ENCODE results near the gene RGSL1. TPM values are rescaled to one million over a fixed set of nuclear protein-coding genes. Genes with fewer than 3 reads are reported as not detected.

The RGSL1 gene
- total and polyA plus RNA-seq, 2 of the 8 experiments (the other 6 are each of a cell fraction or from before 2014, with no cell fraction given), result not detected

- H4K20me1 ChIP-seq (replicated peaks in 1 of 2; ENCODE audit: control insufficient read depth in 1 of 2, insufficient read depth in 2 of 2, low read length in 2 of 2), result peaks cover 2 to 4% of the 10 kb centered on the region in 2 experiments
- no peaks in the 10 kb centered on the region for H3K79me1 ChIP-seq (ENCODE audit: low read depth, low read length)
- H3K27ac ChIP-seq (ENCODE audit: low read depth, low read length), result no peak overlapping the region
- no peak overlapping the region for H2BK12ac ChIP-seq (ENCODE audit: low read depth, low read length)
- no peaks in the 10 kb centered on the region for H3K79me2 ChIP-seq (ENCODE audit: control insufficient read depth in 1 of 2, insufficient read depth in 2 of 2, low read length in 2 of 2)
- H2AFZ ChIP-seq (ENCODE audit: low read length), result no peak overlapping the region
- H2AK5ac ChIP-seq (ENCODE audit: low read depth, low read length), result no peak overlapping the region
- H3K4me3 ChIP-seq (ENCODE audit: extremely low read depth in 1 of 4, insufficient read depth in 2 of 4, low read depth in 3 of 4, low read length in 4 of 4), result no peak overlapping the region
- no peak overlapping the region for H3K23ac ChIP-seq (ENCODE audit: insufficient read length)
- H4K8ac ChIP-seq (ENCODE audit: extremely low read depth, insufficient read depth, low read length), result no peak overlapping the region
- TF ChIP-seq POLR2A (IDR thresholded peaks at IDR 0.05; ENCODE audit: control extremely low read depth in 1 of 2, low read depth in 2 of 2, low read length in 2 of 2) (0 out of 3 replicates have a peak, but pooled peaks of 1 of the 2 experiments have one; percentile 2), CBX8 (IDR thresholded peaks at IDR 0.05; ENCODE audit: borderline replicate concordance, low read depth, low read length) (no peak), POLR2AphosphoS5 (IDR thresholded peaks at IDR 0.05; ENCODE audit: low read depth, low read length) (0 out of 2 replicates have a peak, but pooled peaks have one; percentile 53)
- H3K4ac ChIP-seq (replicated peaks; ENCODE audit: insufficient read length, low read depth, low read length), result no peak overlapping the region
- H3K18ac ChIP-seq (ENCODE audit: extremely low read depth, low read length), result no peak overlapping the region
- no peak overlapping the region for H4K91ac ChIP-seq (replicated peaks; ENCODE audit: insufficient read length, low read length)
- H3K14ac ChIP-seq (ENCODE audit: insufficient read length), result no peak overlapping the region
- CTCF ChIA-PET (ENCODE audit: partially characterized antibody), result interaction anchor here (0.6 to 37.1 kb wide), 28 partner anchors 10 to 517 kb away, joined by 3 to 1131 read pairs (median 4); partner anchors contain the start of gene NPL
- H3K9ac ChIP-seq (replicated peaks in 1 of 4; ENCODE audit: extremely low read depth in 1 of 4, low read depth in 3 of 4, low read length in 3 of 4), result no peak overlapping the region
- POLR2A ChIA-PET (ENCODE audit: partially characterized antibody), result interaction anchor here (0.6 to 15.0 kb wide), 6 partner anchors 8 to 188 kb away, joined by 3 to 231 read pairs (median 5); partner anchors contain the start of gene NPL
- H2BK120ac ChIP-seq (replicated peaks; ENCODE audit: low read depth, low read length), result no peak overlapping the region
- 88% methylated on average over 5 of the region's 5 CpGs; no CpG with 5 or more reads in 1 of the 2 experiments for whole genome bisulfite sequencing, 2 experiments (ENCODE audit: extremely low coverage in 1 of 2, insufficient coverage in 1 of 2, insufficient read length in 1 of 2, insufficient replicate concordance in 2 of 2, low coverage in 1 of 2, low lambda C conversion rate in 2 of 2, missing lambda C conversion rate in 1 of 2)
- DNase-seq (ENCODE audit: low read depth in 1 of 2, low spot score in 2 of 2) (no peak), FAIRE-seq (no peak)
- H2BK15ac ChIP-seq (ENCODE audit: low read length), result no peak overlapping the region
- H2BK5ac ChIP-seq (ENCODE audit: low read depth, low read length), result no peak overlapping the region
- no peak overlapping the region for H4K5ac ChIP-seq (ENCODE audit: insufficient read length, low read depth, low read length)
- peaks cover 0 to 10% (median 6%) of the 10 kb centered on the region in 4 experiments; a peak in 6 of 7 replicates for H3K4me1 ChIP-seq (replicated peaks in 1 of 4; ENCODE audit: control insufficient read depth in 3 of 4, insufficient read depth in 4 of 4, low read length in 3 of 4)
- H2BK20ac ChIP-seq (ENCODE audit: low read length), result no peak overlapping the region
- H3K9me3 ChIP-seq (ENCODE audit: insufficient read depth in 2 of 2, low read depth in 1 of 2, low read length in 1 of 2), result no peaks in the 10 kb centered on the region
- H3K56ac ChIP-seq (replicated peaks; ENCODE audit: insufficient read length, low read depth, low read length), result no peak overlapping the region
- peaks cover 10 to 15% (median 12%) of the 10 kb centered on the region in 4 experiments; a peak in 5 of 8 replicates for H3K36me3 ChIP-seq (ENCODE audit: control insufficient read depth in 2 of 4, insufficient read depth in 4 of 4, low read length in 3 of 4)
- no peaks in the 10 kb centered on the region; the same call in 1 of the 2 replicates for H3K23me2 ChIP-seq (ENCODE audit: low read depth, low read length)
- H3K27me3 ChIP-seq (replicated peaks in 1 of 4; ENCODE audit: control insufficient read depth in 3 of 4, extremely low read depth in 1 of 4, insufficient read depth in 3 of 4, low read length in 3 of 4), result peaks cover 0 to 6% (median 3%) of the 10 kb centered on the region in 4 experiments; a peak in 4 of 7 replicates
- H3K4me2 ChIP-seq (ENCODE audit: insufficient read depth in 1 of 2, low read depth in 2 of 2, low read length in 2 of 2), result no peak overlapping the region
Observed at GRCh38 chr1:182598296-182598695, 148.3 kb downstream of the RGSL1 start.

Measured in H1 (cell line).